Hematopoietic multipotent progenitor cell (in vitro differentiated cells): Measurements from ENCODE around the gene PCDH9. TPM values are rescaled to one million over a fixed set of nuclear protein-coding genes. Genes with fewer than 3 reads are reported as not detected.

Experiments
- DNase-seq, 3 donors: peaks; one replicate each; pipeline ENCODE4 v3.0.0-alpha.2; 2011 to 2015; ENCODE audit warnings: low read depth in 2 of 3, low spot score in 2 of 3
- total RNA-seq: library from RNA; depleted of rRNA; stranded (reverse); fragments of >200 nt; gene quantifications from one replicate; pipeline ENCODE4 v1.2.3, GENCODE V29; 2012

Gene PCDH9
- total RNA-seq, 1 donor, result 14.8 TPM

DNA sequence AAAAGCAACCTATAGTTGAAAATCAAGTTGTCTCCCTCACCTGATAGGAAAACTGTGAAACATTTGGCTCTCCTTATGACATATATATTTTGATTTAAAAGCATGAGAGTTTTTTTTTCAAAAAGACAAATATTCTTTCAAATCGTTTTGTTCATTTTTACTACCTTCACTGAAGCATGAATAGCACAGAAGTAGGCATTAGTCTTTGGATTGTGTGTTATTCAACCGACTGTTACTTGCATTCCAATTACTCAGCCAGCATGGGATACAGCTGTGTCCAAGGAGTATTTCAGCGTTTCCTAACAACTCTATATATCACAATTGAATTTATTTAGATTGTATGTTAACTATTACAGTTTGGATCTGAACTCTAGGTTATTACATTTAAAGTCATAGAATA, 135.2 kb downstream of the PCDH9 start:
- DNase-seq, result no peak

DNA sequence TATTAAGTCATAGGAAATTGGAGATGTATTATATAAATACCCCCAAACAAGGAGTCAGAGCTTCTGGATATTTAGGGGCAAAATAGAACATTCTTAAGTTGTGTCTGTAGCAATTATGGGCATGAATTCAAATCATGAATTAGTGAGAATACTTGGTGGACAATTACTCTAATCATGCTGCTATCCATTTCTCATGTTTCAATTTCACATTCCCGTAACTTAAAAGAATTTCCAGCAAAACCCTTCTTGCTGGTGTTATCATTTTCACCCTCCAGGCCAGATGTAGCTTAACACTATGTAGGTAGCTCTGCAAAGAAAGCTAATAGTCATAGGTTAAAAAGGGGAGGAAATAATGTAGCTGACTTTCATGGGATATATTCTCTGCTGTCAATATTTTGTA, 136.1 kb downstream of the PCDH9 start:
- no peak for DNase-seq

DNA sequence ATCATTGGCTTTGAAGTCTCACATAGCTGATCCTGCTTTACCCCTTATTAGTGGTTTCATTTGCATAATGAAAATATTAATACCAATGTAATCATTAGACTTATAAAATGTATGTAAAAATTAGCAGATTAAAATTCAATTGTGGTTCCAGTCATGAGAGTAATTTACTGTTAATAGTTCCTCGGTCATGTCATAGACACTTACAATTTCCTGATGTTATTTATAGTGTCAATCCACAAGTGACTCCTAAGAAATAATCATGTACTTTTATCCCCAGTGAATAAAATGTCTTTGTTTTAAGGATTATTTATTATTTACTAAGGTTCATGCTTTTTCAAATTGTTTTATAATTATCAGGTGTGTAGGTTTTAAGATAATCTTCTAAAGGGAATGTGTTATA, 138.5 kb downstream of the PCDH9 start:
- DNase-seq, result no peak

DNA sequence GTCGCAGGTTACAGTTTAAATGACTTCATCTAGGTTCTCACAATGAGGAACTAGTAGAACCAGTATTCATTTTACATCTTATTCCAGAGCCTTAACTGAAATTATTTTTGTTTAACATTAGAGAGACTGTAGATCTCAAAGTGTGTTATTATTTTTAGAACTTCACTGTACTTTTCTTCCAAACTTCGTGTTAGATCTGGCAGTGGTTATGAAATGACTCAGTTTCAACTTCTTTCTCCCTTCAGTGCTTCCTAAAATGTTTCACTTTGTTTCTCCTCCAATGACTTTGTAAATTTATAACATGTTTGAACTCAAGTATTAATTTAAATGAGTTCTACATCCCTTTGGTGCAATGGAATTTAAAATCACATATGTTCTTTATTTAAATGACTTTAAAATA, 139.3 kb downstream of the PCDH9 start:
- no peak for DNase-seq

DNA sequence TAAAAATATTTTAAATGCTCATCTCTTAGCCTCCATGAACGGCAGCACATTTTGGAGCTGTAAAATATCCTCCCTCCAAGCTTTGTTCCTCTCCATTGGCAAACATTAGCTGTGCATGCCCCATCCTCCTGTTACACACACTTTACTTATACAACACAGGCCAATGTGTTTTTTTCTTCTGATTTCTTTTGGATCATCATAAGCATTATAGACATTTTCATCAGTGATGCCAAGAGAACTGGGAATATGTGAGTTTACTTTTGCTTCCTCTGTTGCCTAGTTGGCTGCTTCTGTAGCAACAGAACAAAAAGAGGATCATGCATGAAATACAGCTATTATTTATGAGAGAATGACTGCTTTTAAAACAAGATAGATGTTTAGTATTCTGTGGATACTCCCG, 142.6 kb downstream of the PCDH9 start:
- no peak for DNase-seq

DNA sequence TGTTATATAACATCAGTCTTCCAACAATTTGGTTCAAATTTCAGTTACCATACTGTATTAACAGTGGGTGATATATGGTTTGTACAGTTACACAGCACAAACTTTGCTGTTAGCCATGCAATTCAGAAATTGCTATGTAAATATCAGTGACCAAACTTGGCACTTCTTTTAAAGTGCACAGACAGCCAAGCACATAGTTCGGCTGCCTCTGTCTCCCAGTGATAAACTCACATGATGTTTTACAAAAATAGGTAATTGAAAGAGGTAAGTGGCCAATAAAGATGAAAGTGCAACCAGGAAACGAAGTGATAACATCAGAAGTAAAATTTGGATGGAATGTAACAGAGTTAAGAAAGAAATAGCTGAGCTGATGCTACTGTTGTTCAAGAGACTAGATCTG, 143.9 kb downstream of the PCDH9 start:
- no peak for DNase-seq

DNA sequence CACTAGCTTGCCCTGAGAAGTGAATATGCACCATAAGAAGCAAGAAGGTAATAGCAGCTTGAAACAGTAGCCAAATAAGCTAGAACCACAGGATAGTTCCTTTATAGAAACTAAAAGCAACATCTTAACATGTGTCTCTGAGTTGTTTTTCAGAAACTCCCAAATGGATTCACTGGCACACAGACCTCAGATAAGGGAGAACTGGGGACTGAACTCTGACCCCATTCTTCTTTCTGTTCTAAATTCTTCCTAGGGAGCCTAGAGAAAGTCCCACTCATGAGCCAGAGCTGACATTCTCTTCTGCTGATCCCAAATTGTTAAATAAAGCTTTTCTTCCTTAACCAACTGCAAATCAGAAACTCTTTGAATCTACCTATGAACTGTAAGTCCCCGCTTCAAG, 146.1 kb downstream of the PCDH9 start:
- DNase-seq, result no peak

DNA sequence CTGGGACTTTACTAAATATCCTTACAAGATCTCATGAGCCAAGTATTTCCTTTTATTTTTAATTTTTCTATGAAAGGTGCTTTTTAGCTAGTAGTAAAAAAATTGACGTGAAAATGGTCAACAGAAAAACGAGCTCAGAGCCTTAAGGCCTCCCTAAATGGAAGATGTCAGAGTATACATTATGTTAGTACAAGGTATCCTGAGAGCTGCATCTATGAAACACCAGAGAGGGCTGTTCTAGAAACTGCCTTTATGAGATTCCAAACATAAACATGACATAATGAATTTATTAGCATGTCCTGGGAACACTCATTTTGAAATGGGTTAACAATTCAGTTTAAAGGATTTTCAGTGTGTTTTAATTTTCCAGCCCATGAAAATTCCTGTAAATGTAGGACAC, 146.6 kb downstream of the PCDH9 start:
- DNase-seq, result no peak

DNA sequence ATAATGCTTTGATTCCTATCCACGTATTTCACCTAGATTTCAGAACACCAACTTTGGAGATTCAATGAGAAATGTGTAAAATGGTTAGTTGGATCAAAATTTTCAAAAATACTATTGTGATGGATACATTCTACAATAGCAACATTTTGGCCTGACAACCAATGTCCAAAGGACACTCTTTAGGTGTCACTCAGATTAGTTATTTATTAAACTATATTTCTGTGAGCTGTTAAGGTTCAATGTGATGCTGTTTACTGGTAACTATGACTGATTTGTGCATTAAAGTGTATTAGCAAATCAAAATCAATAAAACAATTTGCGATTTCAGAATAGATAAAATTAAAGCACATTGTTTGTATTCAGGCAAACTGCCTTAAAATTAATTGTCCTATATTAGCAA, 149.8 kb downstream of the PCDH9 start:
- DNase-seq, result no peak

DNA sequence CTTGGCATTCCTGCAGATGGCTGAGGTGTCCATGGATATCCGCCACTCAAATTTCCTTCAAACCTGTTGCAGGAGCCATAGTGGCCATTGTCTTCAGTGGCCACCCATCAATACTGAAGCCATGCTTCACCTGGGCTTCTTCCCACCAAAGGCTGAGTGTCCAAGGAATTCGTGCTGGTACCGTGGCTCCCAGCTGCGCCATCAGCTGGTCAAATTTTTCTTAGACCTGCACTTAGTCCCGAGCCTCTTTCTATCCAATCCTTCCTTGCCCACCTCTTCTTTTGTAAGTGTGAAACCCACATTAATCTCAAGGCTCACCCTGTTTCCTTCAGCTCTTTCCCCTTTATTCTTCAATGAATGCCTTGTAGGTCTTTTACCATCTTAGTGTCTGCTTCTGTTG, 152.1 kb downstream of the PCDH9 start:
- no peak for DNase-seq

DNA sequence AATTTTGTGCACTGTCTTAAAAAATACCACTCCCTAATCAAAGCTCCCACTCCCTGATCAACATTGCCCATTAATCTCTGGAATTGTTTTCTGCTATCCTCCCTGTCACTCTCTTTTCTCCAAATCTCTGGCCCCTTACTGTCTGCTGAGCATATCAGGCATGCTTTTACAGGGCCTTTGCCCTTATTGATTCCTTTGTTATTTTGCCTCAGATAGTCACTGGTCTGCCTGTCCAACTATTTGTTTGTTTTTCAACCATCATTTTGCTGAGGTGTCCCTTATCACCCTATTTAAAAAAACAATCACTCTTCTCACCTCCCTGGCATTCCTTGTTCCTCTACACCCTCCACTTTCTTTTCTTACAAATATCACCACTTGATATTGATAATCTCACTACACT, 153.0 kb downstream of the PCDH9 start:
- no peak for DNase-seq

DNA sequence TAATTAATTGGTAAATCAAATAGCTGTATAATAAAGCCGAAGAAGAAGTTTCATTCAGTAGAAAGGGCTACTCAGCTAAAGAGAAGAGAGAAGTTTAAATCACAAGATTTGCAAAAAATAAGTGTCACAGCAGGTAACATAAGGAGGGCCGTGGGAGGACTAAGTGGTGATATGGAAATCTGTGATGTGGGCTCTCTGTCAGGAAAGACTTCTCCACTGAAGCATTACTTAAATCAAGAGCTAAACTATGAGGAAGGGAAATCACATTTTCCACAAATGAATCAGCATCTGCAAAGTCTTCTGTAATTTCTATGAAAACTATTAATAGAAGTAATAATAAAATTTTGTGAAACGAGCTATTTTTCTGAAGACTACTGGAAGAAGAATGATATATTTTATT, 153.8 kb downstream of the PCDH9 start:
- DNase-seq, result no peak

DNA sequence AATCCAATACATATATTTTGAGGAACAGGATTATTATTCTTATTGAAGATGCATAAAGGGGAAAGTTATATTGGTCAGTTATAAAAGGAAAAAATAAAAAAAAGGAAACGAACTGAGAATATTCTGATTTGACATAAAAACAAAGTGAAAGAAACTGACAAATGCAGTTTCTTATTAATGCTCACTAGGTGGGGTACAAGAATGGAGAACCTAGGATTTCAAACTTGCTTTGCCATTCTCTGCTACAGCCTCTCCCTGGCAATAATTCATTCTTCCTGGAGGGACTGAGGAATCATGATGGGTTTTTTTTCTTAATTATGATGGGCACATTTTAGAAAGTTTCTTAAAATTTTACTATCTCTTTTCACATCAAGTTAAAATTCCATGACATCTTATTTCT, 154.9 kb downstream of the PCDH9 start:
- peak in 2 of 3 donors; percentile 13 to 33 for DNase-seq

DNA sequence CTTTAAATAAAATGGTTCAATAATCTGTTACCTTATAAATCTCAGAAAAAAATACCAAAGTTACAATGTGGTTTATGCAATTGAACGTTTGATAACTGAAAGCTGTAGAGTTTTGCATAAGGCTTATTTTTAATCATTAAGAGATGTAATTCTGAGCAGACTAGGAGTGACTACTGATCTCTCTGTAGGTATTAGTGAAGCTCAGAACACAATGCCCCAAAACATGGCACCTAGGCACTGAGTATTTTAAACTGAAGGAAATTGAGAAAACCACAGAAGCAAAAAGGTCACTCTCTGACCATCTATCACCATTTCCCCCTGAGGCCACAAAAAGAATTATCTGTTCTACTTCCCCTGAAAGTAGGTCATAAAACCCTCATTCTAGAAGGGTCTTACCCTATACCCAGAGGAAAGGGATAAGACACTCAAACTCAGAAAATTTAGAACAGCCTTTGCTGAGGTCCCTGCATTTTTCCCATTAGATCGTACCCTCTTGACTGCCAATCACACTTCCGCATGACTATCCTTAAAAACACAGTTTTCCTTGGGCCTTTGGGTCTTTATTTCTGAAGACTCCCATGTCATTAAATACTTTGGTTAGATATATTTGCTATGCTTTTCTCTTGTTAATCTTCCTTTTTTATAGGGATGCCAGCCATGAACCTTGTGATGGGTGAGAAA, 158.1 kb downstream of the PCDH9 start:
- no peak for DNase-seq

DNA sequence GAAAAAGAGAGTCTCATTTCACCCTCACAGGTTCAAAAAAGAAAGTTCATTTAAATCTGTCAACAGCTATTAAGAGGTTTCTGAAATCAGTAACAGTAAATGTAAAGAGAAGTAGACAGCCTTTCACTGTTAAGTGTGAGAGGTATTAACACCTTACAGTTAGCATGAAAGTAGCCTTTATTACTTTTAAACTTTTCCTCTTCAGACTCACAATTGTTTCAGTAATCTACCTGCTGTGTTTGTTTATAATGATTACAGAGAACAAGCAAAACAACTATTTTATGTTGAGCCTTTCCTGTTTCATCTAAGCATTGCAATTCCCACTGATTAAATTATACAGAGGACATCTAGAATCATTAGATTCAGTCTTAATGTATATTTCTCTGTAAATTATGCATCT, 159.8 kb downstream of the PCDH9 start:
- no peak for DNase-seq

DNA sequence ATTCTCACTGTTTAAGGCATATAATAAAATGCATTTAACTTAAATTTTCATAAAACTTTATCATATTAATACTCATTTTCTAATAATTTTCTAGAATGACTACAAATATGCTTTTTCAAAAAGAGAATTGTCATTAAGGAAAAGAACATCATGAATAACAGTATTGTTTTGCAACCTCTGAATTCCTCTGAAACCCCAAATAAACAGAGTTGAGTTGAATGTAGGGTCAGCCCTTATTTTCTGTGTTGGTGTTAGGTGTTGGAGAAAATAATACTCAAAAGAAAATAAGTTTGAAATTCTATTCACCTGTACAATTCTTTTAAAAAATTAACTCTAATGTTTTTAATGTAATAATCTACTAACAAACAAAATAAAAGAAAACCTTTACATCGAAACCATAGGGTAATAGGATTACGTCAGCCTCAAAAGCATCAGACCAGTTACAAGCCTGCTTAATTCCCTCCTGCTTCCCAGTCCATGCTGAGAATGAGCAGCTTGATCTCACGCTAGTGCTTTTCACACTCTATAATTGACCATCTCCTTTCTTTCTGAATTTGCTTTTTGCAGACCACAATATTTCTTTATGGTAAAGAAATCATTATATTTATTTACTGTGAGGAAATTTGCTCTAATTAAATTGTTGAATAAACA, 160.9 kb downstream of the PCDH9 start:
- DNase-seq, result no peak

DNA sequence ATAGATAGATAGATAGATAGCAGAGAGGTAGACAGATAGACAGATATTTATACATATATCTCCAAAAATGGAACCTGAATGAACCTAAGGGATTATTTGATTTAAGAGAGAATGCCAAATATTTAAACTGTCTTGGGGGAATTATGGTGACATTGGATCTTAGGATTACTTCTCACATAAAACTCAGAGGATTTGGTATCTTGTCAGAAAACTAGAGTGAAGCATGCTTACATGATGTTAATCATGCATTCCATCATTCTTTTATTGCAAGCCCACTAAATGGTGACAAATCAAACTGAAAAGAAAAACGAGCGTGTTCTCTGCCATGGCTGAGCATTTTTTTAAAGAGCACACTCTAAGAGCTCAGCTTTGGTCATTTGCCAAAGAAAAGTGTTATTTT, 165.2 kb downstream of the PCDH9 start:
- DNase-seq, result no peak

DNA sequence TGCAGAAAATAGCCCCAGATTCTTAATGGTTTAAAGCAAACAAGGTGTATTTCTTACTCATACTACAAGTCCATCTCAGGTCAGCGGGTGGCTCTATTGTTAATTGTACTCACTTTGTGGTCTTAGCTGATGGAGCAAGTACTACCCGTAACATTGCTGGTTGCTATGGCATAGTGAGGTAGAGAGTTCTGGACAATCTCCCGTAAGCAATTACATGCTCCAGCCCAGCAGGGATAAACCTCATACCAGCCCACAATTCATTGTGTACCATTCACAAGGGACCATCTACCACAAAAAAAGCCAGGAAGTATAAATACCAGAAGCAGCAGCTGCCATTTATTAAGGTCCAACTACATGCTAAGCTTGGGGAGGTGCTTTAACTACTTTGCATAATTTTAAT, 167.1 kb downstream of the PCDH9 start:
- DNase-seq, result no peak

DNA sequence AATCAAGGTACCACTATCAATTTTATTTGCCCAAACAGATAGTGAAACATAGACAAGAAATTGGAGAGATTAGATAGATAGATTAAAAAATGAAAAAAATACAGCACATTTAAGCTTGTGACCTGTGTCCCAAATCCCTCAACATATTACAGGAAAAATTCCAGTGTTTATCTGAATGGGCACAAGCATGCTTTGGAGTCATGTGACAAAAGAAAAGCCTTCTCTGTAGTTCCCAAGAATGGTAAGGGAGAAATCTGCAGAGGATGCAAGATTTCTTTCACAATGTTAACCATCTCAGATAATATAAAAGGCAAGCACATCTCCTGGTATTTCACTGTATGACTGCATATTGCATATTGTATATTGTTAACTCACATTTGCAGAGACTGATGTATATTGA, 168.0 kb downstream of the PCDH9 start:
- no peak for DNase-seq

DNA sequence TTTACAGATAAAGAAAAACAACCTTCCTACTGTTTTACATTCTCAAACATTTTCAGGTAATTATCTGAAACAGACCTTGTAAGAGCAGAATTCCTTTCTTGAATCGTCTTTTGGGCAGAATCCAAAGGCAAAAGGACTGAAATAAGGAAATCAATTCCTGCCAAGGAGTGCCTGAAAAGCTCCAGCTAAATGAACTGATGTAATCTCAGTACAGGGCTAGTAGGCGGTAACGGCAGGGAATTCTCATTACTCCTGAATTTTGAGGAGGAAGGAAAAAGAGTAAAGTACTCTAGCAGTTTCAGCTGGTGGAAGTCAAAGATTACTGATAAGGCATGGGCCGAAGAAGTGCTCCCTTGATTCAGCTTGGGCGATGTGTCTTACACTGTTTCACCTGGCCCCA, 168.4 kb downstream of the PCDH9 start:
- no peak for DNase-seq

DNA sequence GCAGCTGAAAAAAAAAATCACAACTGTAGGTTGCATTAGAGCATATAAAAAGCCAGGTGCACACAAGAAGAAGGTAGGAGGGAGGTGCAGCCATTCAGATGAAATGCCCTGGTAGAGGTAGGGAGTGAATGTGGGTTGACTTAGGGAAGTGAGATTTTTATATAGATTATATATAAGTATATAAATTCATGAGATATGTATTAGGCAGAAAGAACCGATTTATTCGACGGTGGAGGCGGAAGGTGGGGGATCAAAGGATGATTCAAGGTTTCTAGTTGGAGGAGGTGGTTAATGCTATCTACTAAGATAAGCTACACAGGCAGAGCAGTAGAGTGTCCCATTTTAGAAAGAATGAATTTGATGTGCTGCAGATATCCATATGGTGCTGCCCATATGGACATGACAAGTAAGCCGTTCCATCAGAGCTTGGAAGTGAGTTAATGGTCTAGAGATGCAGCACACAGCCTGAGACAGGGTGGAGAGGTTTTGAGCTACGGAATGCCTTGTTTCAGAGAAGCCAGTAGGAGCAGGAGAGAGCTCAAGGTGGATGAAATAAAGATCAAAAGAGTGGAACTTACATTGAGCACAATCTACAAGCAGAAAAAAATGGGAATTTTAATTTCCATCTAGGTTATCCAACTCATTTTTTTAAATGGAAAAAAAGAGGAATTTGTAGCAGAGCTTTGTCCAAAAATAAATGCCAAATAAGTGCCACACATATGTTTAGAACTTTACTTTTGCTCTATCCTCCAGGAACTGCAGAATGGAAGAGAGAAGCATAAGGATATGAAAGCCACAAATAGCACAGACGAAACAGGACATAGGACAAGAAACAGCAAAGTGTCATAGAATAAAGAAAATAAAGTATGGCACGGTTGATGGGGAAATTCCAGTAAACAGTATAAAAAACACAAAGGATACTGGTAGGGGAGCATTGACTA, 177.3 kb downstream of the PCDH9 start:
- no peak for DNase-seq

DNA sequence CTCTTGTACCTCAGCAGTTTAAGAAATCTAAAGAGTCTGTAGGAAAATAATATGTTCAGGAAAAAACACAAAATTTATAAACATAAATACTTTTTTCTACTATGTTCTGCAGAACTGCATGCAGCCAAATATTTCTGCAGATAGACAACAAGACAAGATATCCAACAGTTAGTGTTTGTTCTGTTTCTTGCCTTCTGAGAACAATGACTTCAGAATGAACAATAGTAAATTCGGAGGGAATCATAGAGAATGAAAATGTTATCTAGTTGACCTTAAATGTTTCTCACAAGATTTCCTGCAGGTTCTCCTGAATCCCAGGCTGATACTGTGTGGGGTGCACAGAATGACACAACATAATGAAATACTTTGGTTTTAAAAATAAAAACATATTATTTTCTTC, 180.4 kb downstream of the PCDH9 start:
- no peak for DNase-seq
